Measurements from ENCODE around the gene C1orf167.

Gene C1orf167

GRCh38 chr1:11795238-11795890 is 33.4 kb downstream of the C1orf167 start:
- Histone ChIP-seq H3K4me1 (ENCODE audit: control insufficient read depth, insufficient read depth, low read length, poor library complexity, severe bottlenecking) (peaks cover 11% of the 10 kb centered on the region), H3K9me3 (ENCODE audit: control insufficient read depth, low read length) (no peaks in the 10 kb centered on the region), H3K36me3 (ENCODE audit: control insufficient read depth, insufficient read depth, low read length) (peaks cover 71% of the 10 kb centered on the region), H3K27ac (ENCODE audit: low read depth, low read length, severe bottlenecking) (no peak overlapping the region), H3K4me3 (ENCODE audit: extremely low read depth, insufficient read depth, low read length, poor library complexity, severe bottlenecking) (no peak overlapping the region)
- 84 to 97% methylated on average over 12 to 14 of the region's 14 CpGs for WGBS, 2 experiments (ENCODE audit: insufficient coverage in 2 of 2)

GRCh38 chr1:11796036-11796828 is 34.2 kb downstream of the C1orf167 start:
- no peak overlapping the region for H3K4me3 ChIP-seq (ENCODE audit: extremely low read depth, insufficient read depth, low read length, poor library complexity, severe bottlenecking)
- peaks cover 70% of the 10 kb centered on the region for H3K36me3 ChIP-seq (ENCODE audit: control insufficient read depth, insufficient read depth, low read length)
- WGBS, 2 experiments (ENCODE audit: insufficient coverage in 2 of 2), result 97 to 98% methylated on average over 15 of the region's 15 CpGs
- no peak overlapping the region for H3K27ac ChIP-seq (ENCODE audit: low read depth, low read length, severe bottlenecking)
- H3K4me1 ChIP-seq (ENCODE audit: control insufficient read depth, insufficient read depth, low read length, poor library complexity, severe bottlenecking), result peaks cover 7% of the 10 kb centered on the region
- H3K9me3 ChIP-seq (ENCODE audit: control insufficient read depth, low read length), result no peaks in the 10 kb centered on the region

DNA sequence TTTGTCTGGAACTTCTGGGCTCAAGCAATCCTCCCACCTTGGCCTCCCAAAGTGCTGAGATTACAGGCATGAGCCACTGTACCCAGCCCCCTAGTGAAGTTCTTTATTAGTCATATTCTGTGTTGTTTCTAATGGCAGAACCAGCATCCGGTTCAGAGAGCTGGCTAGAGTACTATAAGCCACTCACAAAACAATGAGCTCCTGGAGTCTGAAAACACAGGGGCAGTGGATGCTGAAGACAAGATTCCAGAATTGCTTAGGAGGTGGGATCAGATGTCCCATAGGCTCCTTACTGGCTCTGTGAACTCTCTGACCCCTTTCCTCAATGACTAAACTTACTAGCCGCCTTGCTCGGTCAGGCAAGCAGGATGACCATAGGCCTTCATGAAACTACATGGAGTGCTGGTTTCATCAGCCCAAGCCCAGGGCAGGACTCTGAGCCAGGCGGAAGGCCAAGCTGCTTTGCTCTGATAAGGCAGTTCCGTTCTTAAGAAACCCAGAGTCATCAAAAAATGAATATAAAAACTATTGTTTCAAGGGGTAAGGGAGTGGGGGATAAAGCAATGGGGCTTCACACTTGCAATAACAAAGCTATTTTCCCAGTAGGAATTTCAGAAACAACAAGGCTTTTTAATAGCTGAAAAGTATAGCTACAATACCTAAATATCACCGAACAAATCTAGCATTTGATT is 35.7 kb downstream of the C1orf167 start:
- Histone ChIP-seq H3K36me3 (ENCODE audit: control insufficient read depth, insufficient read depth, low read length) (peaks cover 67% of the 10 kb centered on the region), H3K4me3 (ENCODE audit: extremely low read depth, insufficient read depth, low read length, poor library complexity, severe bottlenecking) (no peak overlapping the region), H3K27ac (ENCODE audit: low read depth, low read length, severe bottlenecking) (no peak overlapping the region), H3K9me3 (ENCODE audit: control insufficient read depth, low read length) (no peaks in the 10 kb centered on the region), H3K4me1 (ENCODE audit: control insufficient read depth, insufficient read depth, low read length, poor library complexity, severe bottlenecking) (peaks cover 3% of the 10 kb centered on the region)
- WGBS, 2 experiments (ENCODE audit: insufficient coverage in 2 of 2), result 90 to 96% methylated on average over 3 of the region's 6 CpGs

DNA sequence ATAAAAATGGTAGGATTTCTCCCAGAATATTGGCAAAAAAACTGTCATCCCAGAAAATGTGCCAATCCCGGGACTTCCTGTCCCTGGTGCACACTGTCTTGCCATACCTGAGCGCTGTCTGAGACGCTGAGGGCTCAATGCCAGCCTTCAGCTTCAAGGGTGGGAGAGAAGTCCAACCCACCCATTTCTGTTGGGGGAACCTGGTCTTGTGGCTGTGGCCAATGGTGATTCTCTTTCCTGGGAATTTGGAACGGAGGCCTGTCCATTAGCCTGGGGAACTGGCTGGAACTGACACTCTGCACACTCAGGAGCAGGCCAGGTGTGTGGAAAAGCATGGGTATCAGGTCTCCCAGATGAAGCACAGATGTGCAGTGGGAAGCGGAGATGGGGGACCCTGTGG is 37.1 kb downstream of the C1orf167 start:
- Histone ChIP-seq H3K36me3 (ENCODE audit: control insufficient read depth, insufficient read depth, low read length) (peaks cover 60% of the 10 kb centered on the region), H3K27ac (ENCODE audit: low read depth, low read length, severe bottlenecking) (no peak overlapping the region)
- 92 to 100% methylated on average over 5 of the region's 5 CpGs for WGBS, 2 experiments (ENCODE audit: insufficient coverage in 2 of 2)

DNA sequence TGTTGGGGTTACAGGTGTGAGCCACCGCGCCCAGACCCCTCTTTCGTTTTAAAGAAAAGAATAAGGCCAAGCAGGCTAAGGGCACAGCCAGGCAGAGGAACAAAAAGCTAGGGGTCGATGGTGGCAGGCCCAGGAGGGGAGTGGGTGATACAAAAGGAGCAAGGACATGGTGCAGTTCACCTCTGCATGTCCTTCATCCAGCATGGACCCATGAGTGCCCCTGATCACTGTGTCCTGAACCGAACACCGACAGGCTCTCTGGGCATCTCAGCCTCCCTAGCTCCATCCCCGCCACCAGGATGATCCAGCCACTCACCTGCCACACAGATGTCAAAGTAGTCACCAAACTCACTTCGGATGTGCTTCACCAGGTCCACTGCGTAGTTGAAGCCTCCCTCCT is 37.9 kb downstream of the C1orf167 start:
- no peak overlapping the region for H3K4me3 ChIP-seq (ENCODE audit: extremely low read depth, insufficient read depth, low read length, poor library complexity, severe bottlenecking)
- H3K27ac ChIP-seq (ENCODE audit: low read depth, low read length, severe bottlenecking), result no peak overlapping the region
- 91 to 96% methylated on average over 7 to 9 of the region's 9 CpGs for WGBS, 2 experiments (ENCODE audit: insufficient coverage in 2 of 2)
- no peaks in the 10 kb centered on the region for H3K9me3 ChIP-seq (ENCODE audit: control insufficient read depth, low read length)
- peaks cover 16% of the 10 kb centered on the region for H3K4me1 ChIP-seq (ENCODE audit: control insufficient read depth, insufficient read depth, low read length, poor library complexity, severe bottlenecking)
- H3K36me3 ChIP-seq (ENCODE audit: control insufficient read depth, insufficient read depth, low read length), result peaks cover 52% of the 10 kb centered on the region

More for the DNA sequence above, 37.1 kb downstream of the C1orf167 start:
- Histone ChIP-seq H3K9me3 (ENCODE audit: control insufficient read depth, low read length) (no peaks in the 10 kb centered on the region), H3K4me3 (ENCODE audit: extremely low read depth, insufficient read depth, low read length, poor library complexity, severe bottlenecking) (no peak overlapping the region), H3K4me1 (ENCODE audit: control insufficient read depth, insufficient read depth, low read length, poor library complexity, severe bottlenecking) (peaks cover 8% of the 10 kb centered on the region)

DNA sequence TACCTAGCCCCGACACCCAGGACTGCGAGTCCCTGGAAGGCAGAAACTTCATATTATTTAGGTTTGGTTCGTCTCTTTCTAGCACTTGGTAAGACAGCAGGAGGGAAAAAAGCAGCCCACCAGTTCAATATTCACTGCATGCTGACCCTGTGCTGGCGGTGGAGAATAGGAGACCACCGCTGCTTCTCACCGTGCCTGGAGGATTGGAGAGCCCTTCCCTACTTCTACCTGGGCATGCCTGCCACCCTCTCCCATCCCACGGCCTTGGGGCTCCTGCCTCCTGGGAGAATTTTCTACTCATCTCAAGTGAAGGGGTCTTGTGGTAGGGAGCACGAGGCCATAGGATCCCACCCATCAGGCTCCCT is 38.4 kb downstream of the C1orf167 start:
- peaks cover 47% of the 10 kb centered on the region for H3K36me3 ChIP-seq (ENCODE audit: control insufficient read depth, insufficient read depth, low read length)
- WGBS, 2 experiments (ENCODE audit: insufficient coverage in 2 of 2), result 98 to 100% methylated on average over 5 of the region's 8 CpGs

GRCh38 chr1:11800756-11801433 is 38.9 kb downstream of the C1orf167 start:
- no peak overlapping the region for H3K27ac ChIP-seq (ENCODE audit: low read depth, low read length, severe bottlenecking)
- H3K9me3 ChIP-seq (ENCODE audit: control insufficient read depth, low read length), result no peaks in the 10 kb centered on the region
- 93 to 94% methylated on average over 11 to 19 of the region's 21 CpGs for WGBS, 2 experiments (ENCODE audit: insufficient coverage in 2 of 2)
- H3K4me3 ChIP-seq (ENCODE audit: extremely low read depth, insufficient read depth, low read length, poor library complexity, severe bottlenecking), result no peak overlapping the region
- H3K4me1 ChIP-seq (ENCODE audit: control insufficient read depth, insufficient read depth, low read length, poor library complexity, severe bottlenecking), result peaks cover 17% of the 10 kb centered on the region
- peaks cover 42% of the 10 kb centered on the region for H3K36me3 ChIP-seq (ENCODE audit: control insufficient read depth, insufficient read depth, low read length)

More for the DNA sequence above, 38.4 kb downstream of the C1orf167 start:
- Histone ChIP-seq H3K4me1 (ENCODE audit: control insufficient read depth, insufficient read depth, low read length, poor library complexity, severe bottlenecking) (peaks cover 17% of the 10 kb centered on the region), H3K9me3 (ENCODE audit: control insufficient read depth, low read length) (no peaks in the 10 kb centered on the region), H3K4me3 (ENCODE audit: extremely low read depth, insufficient read depth, low read length, poor library complexity, severe bottlenecking) (no peak overlapping the region), H3K27ac (ENCODE audit: low read depth, low read length, severe bottlenecking) (no peak overlapping the region)

- peaks cover 17% of the 10 kb centered on the region for H3K4me1 ChIP-seq (ENCODE audit: control insufficient read depth, insufficient read depth, low read length, poor library complexity, severe bottlenecking)
- H3K9me3 ChIP-seq (ENCODE audit: control insufficient read depth, low read length), result no peaks in the 10 kb centered on the region
- H3K36me3 ChIP-seq (ENCODE audit: control insufficient read depth, insufficient read depth, low read length), result peaks cover 35% of the 10 kb centered on the region
- peak overlapping the region; percentile 39 for H3K4me3 ChIP-seq (ENCODE audit: extremely low read depth, insufficient read depth, low read length, poor library complexity, severe bottlenecking)
- H3K27ac ChIP-seq (ENCODE audit: low read depth, low read length, severe bottlenecking), result peak overlapping the region; percentile 29
- WGBS, 2 experiments (ENCODE audit: insufficient coverage in 2 of 2), result 10 to 29% methylated on average over 4 to 5 of the region's 6 CpGs
Measured at GRCh38 chr1:11802616-11802972, 40.6 kb downstream of the C1orf167 start.

GRCh38 chr1:11802973-11803885 is 41.2 kb downstream of the C1orf167 start:
- Histone ChIP-seq H3K4me1 (ENCODE audit: control insufficient read depth, insufficient read depth, low read length, poor library complexity, severe bottlenecking) (peaks cover 17% of the 10 kb centered on the region), H3K4me3 (ENCODE audit: extremely low read depth, insufficient read depth, low read length, poor library complexity, severe bottlenecking) (peak overlapping the region; percentile 39), H3K27ac (ENCODE audit: low read depth, low read length, severe bottlenecking) (peak overlapping the region; percentile 85), H3K9me3 (ENCODE audit: control insufficient read depth, low read length) (no peaks in the 10 kb centered on the region), H3K36me3 (ENCODE audit: control insufficient read depth, insufficient read depth, low read length) (peaks cover 37% of the 10 kb centered on the region)
- 4 to 7% methylated on average over 26 to 27 of the region's 28 CpGs for WGBS, 2 experiments (ENCODE audit: insufficient coverage in 2 of 2)

Measured in mesodermal cell (in vitro differentiated cells).